ENCODE results near the gene AGT.
A peak's percentile ranks its signal among the peaks of the same experiment; 100 is the strongest.

AGT gene

DNA sequence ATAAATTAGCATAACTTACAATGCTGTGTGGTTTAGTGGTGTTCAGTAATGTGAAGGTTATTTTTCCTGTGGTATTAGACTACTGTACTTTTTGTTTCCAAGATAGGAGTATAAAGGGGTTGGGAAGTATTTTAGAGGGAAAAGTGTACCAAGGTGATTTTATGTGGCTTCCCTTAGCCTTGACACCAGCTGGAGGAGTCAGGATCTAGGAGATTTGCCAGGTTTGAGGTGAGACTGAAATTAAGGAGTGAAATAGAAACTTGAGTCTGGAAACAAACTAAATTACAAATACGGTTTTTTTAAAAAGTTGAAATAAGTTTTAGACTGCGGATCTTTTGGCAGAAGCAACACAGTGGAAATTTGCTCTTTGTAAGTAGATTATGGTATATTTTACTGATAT, 39.3 kb downstream of the AGT start:
- DNase-seq (ENCODE audit: low read depth in 1 of 2, low spot score in 1 of 2): no peak
- no peak for TF ChIP-seq CTCF (IDR thresholded peaks at IDR 0.05; ENCODE audit: insufficient read depth, low read length)
- no peak for TF ChIP-seq POLR2AphosphoS5 (IDR thresholded peaks at IDR 0.05; ENCODE audit: low read depth)
- no peak for TF ChIP-seq SPI1 (IDR thresholded peaks at IDR 0.05; ENCODE audit: borderline replicate concordance, low read depth)
- TF ChIP-seq GABPA (IDR thresholded peaks at IDR 0.05; ENCODE audit: low read depth): no peak
- TF ChIP-seq REST (IDR thresholded peaks at IDR 0.05; ENCODE audit: insufficient replicate concordance, low read depth): no peak
- no peaks in the 10 kb centered on the region for H3K27me3 ChIP-seq (ENCODE audit: insufficient read depth, poor library complexity, severe bottlenecking)
- H3K27ac ChIP-seq (replicated peaks): no peak overlapping the region
- H3K4me3 ChIP-seq (replicated peaks; ENCODE audit: insufficient read depth, low read length): no peak overlapping the region

GRCh38 chr1:230669543-230669942, 44.4 kb downstream of the AGT start:
- Histone ChIP-seq H3K27me3 (ENCODE audit: insufficient read depth, poor library complexity, severe bottlenecking) (no peaks in the 10 kb centered on the region), H3K27ac (replicated peaks) (no peak overlapping the region), H3K4me3 (replicated peaks; ENCODE audit: insufficient read depth, low read length) (no peak overlapping the region)
- DNase-seq (ENCODE audit: low read depth in 1 of 2, low spot score in 1 of 2): no peak
- no peak for TF ChIP-seq REST (IDR thresholded peaks at IDR 0.05; ENCODE audit: insufficient replicate concordance, low read depth)
- no peak for TF ChIP-seq POLR2AphosphoS5 (IDR thresholded peaks at IDR 0.05; ENCODE audit: low read depth)
- TF ChIP-seq GABPA (IDR thresholded peaks at IDR 0.05; ENCODE audit: low read depth): no peak
- TF ChIP-seq SPI1 (IDR thresholded peaks at IDR 0.05; ENCODE audit: borderline replicate concordance, low read depth): no peak
- no peak for TF ChIP-seq CTCF (IDR thresholded peaks at IDR 0.05; ENCODE audit: insufficient read depth, low read length)

DNA sequence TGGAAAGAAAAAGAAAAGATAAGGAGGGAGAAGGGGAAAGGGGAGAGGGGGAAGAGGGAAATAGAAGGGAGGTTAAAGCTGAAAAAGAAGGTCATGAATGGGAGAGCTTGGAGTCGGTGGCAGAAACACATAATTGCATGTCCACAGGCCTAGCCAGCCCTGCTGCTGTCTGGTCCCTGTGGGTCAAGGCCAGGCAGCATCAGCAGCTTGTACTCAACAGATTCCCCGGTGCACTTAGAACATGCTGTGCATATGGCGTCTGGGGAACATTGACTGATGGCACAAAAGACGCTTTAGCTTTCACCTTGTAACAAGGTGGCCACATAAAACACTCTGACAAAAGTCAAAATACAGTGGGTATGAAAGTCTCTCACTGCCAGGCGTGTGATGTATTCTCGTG, 45.7 kb downstream of the AGT start:
- DNase-seq (ENCODE audit: low read depth in 1 of 2, low spot score in 1 of 2): no peak
- Histone ChIP-seq H3K27me3 (ENCODE audit: insufficient read depth, poor library complexity, severe bottlenecking) (no peaks in the 10 kb centered on the region), H3K27ac (replicated peaks) (no peak overlapping the region), H3K4me3 (replicated peaks; ENCODE audit: insufficient read depth, low read length) (no peak overlapping the region)
- TF ChIP-seq GABPA (IDR thresholded peaks at IDR 0.05; ENCODE audit: low read depth): no peak
- no peak for TF ChIP-seq REST (IDR thresholded peaks at IDR 0.05; ENCODE audit: insufficient replicate concordance, low read depth)

- Histone ChIP-seq H3K27me3 (ENCODE audit: insufficient read depth, poor library complexity, severe bottlenecking) (no peaks in the 10 kb centered on the region), H3K4me3 (replicated peaks; ENCODE audit: insufficient read depth, low read length) (no peak overlapping the region), H3K27ac (replicated peaks) (no peak overlapping the region)
- TF ChIP-seq CTCF (IDR thresholded peaks at IDR 0.05; ENCODE audit: insufficient read depth, low read length) (no peak), POLR2AphosphoS5 (IDR thresholded peaks at IDR 0.05; ENCODE audit: low read depth) (no peak), REST (IDR thresholded peaks at IDR 0.05; ENCODE audit: insufficient replicate concordance, low read depth) (no peak), GABPA (IDR thresholded peaks at IDR 0.05; ENCODE audit: low read depth) (no peak), SPI1 (IDR thresholded peaks at IDR 0.05; ENCODE audit: borderline replicate concordance, low read depth) (no peak)
- peak in 1 of 2 experiments; percentile 9 for DNase-seq (ENCODE audit: low read depth in 1 of 2, low spot score in 1 of 2)
Measured at GRCh38 chr1:230661976-230662375, 51.9 kb downstream of the AGT start.

Data from HL-60 (cell line).